Erythroblast (primary cell): ENCODE measurements around the gene GALNT10.

Source experiments
- DNase-seq, 2 experiments: peaks; one replicate each; lab custom pipeline; 2025; lab: John Stamatoyannopoulos, UW
- GATA1 ChIP-seq: IDR thresholded peaks from 2 replicates; pipeline ENCODE4 v1.6.1; 2011; ENCODE audit warnings: low read depth, mild to moderate bottlenecking, control low read depth, low read length, moderate library complexity
- POLR2A ChIP-seq: IDR thresholded peaks from 2 replicates; pipeline ENCODE4 v1.6.1; 2011; ENCODE audit warnings: mild to moderate bottlenecking, low read length

The GALNT10 gene

DNA sequence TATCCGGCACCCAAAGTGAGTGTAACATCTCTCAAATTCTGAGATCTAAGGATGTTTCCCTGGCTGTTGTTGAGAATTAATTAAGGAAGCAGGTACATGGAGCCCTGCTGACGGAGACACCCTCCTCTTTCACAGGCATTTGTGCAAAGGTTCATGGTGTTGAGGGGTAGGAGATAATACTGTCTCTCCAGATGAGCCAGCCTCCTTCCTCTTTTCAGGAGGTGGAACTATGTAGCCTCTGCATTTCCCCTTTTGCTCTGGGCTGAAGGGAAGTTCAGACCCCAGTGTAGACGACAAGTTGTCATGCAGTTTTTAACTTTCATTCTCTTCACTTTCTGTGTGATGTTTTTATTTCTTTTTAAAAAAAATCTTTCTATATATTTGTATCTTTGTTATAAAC lies 107.5 kb downstream of the GALNT10 start:
- DNase-seq: no peak
- TF ChIP-seq POLR2A (no peak), GATA1 (no peak)

DNA sequence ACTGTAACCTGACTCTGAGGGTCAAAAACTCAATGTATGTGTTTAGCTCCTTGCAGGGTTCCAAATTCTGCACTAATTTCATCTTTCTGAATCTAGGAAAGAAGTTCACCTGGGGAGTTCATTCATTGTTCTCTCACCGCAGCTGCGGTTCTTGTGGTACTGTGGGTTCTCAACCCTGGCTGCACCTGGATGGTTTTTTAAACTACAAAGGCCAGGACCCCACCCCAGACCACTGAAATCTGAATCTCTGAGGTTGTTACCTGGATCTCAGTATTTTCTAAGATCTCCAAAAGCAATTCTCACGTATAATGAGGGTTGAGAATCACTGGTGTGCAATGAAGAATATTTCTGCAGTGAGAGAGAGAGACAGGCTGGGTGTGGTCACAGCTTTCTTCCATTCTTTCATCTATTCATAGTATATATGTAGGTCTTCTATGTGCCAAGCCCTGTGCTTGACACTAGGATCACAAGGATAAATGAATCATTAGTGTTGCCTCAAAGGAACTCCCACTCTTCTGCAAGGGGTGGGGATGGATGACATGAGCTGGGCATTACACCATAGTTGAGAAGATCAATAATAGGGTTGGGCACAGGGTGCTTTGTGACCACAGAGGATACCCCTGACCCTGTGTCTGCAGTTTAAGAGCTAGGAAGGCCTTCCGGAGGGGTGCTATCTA lies 109.8 kb downstream of the GALNT10 start:
- no peak for TF ChIP-seq GATA1
- no peak for DNase-seq

DNA sequence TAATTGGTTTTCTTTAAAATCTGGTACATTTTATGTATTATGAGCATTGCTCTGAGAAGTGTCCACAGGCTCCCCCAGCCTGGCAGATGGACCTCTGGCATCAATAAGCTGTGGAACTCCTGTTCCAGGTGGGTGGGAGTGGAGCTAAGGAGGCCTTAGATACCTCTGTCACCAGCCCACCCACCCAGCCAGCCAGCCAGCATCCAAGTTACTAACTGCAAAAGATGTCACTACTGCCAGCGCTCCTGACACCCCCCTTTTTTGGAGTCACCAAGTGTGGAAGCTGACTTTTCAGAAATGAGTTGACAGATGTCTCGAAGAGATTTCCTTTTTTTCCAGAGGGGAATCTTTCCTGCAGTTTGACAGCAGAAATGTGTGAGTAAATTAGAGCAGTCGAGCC lies 111.2 kb downstream of the GALNT10 start:
- TF ChIP-seq POLR2A (no peak), GATA1 (no peak)
- DNase-seq: no peak

DNA sequence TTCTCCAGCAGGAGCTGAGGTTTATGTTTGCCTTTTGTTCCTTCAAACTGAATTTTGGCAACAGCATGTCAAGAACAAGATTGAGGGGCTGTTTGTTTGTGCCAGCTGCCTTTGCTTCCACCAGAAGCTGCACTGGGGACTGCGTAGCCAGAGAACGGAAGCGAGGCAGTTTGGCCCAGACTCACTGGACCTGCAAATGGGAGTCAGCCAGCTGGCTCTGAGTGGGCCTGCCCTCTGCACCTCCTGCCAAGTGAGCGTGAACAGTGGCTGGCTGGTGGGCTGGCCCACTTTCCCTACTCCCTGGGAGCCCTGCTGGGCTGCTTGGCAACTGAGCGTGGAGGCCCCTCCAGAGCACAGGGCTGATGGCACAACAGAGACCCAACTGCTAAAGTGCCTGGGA lies 111.6 kb downstream of the GALNT10 start:
- DNase-seq: no peak
- TF ChIP-seq GATA1 (no peak), POLR2A (no peak)

DNA sequence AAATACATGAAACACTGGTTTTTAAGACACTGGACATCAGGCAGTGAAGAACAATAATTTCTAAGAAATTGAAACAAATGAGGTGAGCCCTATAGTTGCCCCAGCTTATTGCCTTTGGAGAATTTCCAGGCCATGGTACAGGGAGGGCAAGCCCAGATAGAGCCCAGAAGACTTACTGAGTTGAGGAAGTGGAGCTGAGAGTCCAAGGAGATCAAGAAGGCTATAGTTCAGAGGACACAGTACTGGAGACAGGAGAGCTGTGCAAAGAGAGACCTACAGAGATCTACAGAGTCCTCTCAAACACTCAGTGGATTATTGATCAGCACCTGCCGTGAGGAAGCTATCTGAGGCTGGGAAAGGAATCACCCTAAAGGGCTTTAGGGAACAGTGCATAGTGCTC lies 112.6 kb downstream of the GALNT10 start:
- TF ChIP-seq GATA1 (no peak), POLR2A (no peak)
- DNase-seq: no peak

DNA sequence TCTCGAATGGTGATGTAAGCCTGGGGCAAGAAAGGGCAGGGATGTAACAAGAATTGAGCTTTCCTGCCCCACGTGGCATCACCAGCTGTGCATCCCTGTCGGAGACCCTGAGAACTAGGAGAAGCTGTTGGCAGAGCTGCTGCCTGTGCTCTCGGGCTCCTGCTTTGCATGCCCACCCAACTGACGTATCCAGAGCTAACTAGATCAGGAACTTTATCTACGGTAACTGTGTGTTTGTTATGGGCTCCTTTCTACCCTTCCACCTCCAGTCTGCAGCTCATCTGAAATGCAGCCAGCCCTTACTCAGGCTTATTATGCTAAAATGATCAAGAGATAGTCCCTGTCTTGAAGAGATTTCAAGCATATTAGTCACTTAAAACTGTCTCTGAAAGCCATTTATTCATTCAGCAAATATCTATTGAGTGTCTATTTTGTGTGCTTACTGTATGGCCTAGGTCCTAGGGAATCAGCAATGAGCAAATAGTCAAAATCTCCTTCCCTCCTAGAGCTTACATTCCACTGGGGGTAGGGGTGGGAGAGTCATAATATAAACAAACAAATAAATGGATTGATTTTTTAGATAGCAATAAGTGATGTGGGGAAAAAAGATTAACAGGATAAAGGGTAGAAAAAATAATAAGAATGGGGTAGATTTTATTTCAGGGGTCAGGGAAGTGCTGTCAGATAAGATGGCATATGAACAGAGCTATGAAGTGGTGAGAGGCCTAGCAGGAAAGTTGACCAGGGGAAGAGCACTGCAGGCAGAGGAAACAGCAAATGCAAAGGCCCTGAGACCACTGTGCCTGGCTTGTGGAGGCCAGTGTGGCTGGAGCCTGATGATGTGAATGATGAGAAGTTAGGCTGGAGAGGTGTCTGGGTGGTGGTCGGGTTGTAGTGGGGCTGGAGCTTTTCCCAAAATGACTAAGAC lies 118.2 kb downstream of the GALNT10 start:
- TF ChIP-seq POLR2A (no peak), GATA1 (no peak)
- DNase-seq: no peak

GRCh38 chr5:154309371-154309745 lies 118.8 kb downstream of the GALNT10 start:
- TF ChIP-seq POLR2A (no peak), GATA1 (no peak)

DNA sequence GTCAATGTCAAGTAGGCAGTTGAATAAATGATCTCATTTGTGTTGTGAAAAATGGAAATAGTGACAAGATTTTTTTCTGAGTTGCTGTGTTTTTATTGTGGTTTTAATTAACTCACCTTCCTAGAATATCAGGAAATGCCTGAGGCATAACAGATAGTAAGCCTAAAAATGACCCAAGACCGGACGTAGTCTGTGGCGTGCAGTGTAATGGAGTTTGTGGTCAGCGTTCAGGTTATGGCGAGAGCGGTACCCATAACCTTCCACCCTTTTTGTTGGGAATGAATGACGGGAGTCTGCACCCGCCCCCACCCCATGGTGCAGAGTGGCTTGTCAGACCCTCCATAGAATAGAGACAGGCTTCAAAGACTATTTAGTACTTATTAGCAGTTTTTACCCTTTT lies 119.3 kb downstream of the GALNT10 start:
- DNase-seq: no peak
- TF ChIP-seq POLR2A (no peak), GATA1 (no peak)

More at GRCh38 chr5:154309371-154309745, 118.8 kb downstream of the GALNT10 start:
- no peak for DNase-seq

DNA sequence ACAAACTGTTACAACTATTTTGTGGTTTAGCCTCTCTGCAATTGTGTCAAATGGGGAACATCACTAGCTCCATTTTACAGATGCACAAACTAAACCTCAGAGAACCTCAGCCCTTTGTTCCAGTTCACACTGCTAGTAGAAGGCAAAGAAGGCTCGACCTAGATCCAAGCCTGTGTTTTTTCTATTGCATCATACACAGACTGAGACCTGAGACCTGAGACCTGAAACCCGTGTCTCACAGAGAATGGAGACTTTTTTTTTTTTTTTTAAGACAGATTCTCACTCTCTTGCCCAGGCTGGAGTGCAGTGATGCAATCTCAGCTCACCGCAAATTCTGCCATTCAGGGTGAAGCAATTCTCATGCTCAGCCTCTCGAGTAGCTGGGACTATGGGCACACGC lies 120.8 kb downstream of the GALNT10 start:
- no peak for TF ChIP-seq POLR2A
- no peak for DNase-seq

DNA sequence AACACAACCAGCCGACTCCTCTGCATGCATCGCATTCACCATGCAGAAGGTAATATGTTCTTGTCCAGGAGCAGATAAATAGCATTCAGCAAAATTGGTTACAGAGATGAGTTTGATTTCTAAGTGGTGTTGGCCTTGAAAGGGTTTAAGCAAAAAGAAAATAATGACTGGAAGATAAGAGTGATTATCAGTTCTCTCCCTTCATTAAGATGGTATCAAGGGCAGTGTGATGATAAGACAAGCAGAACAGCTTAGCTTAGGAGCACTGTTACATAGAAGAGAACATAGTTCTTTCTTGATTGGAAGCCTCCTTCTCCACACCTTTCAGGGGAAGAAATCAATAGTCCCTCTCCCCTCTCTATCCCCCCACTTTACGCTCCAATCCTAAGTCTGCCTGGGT lies 121.5 kb downstream of the GALNT10 start:
- DNase-seq: peak in 1 of 2 experiments; percentile 34
- TF ChIP-seq POLR2A: no peak
- no peak for TF ChIP-seq GATA1

DNA sequence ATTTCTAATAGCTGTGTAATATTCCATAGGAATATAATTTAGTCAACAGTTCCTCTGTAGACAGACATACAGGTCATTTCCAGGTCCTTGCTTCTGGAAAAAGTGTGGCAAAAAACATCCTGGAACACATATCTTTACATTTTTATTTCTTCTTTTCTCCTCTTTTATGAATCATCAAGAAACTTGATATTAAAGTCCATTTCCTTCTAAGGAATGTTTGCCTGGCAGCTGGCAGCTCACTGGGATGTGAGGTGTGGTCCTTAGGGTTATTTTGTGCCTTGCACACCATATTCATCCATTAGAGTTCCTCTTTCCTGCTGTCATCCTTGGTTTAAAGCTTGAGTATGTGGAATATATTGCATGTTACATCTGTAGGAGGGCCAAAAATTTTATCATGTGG lies 122.0 kb downstream of the GALNT10 start:
- TF ChIP-seq POLR2A (no peak), GATA1 (no peak)
- no peak for DNase-seq

- no peak for TF ChIP-seq GATA1
- TF ChIP-seq POLR2A: no peak
- DNase-seq: no peak
These were observed 123.0 kb downstream of the GALNT10 start for GRCh38 chr5:154313360-154314017.

DNA sequence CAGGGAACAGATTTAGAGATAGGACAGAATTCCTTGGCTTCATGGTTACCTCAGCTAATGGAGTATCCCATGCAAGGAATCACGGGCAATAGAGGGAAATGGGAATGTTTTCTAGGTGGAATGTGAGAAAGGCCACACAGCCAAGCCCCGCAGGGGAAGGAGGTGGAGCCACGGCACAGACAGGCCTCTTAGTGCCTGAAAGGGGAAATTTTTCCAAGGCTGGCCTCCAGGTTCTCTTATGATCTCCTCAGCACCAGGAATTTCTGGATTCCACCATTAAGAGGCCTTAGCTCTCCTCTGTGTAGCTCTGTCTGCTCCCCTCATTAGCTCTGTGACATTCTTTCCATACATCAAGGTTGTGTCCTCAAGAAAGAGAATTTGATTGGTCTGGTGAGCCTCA lies 124.7 kb downstream of the GALNT10 start:
- DNase-seq: no peak

GRCh38 chr5:154315756-154316155 lies 125.2 kb downstream of the GALNT10 start:
- no peak for DNase-seq
- TF ChIP-seq GATA1 (no peak), POLR2A (no peak)

More for the DNA sequence above, 124.7 kb downstream of the GALNT10 start:
- TF ChIP-seq GATA1: no peak
